IMR-90 (cell line): ENCODE results near the gene SLC25A33.

ENCODE experiments used
- BHLHE40 ChIP-seq: fragments of 150-350 bp; IDR thresholded peaks from 2 replicates; pipeline ENCODE4 v1.6.1; 2016; ENCODE audit warnings: mild to moderate bottlenecking, low read depth, low read length
- CTCF ChIP-seq: conservative IDR thresholded peaks from 2 replicates; pipeline ENCODE4 v1.5.1; 2012; ENCODE audit warnings: mild to moderate bottlenecking, low read depth, low read length, improper control_type of control experiment
- MAZ ChIP-seq: IDR thresholded peaks from 2 replicates; pipeline ENCODE4 v1.6.1; 2012; ENCODE audit warnings: low read depth, mild to moderate bottlenecking, low read length, improper control_type of control experiment, moderate library complexity, borderline replicate concordance
- MXI1 ChIP-seq: IDR thresholded peaks from 2 replicates; pipeline ENCODE4 v1.6.1; 2012; ENCODE audit warnings: low read depth, mild to moderate bottlenecking, low read length, moderate library complexity, borderline replicate concordance
- POLR2A ChIP-seq: IDR thresholded peaks from 2 replicates; pipeline ENCODE4 v1.6.1; 2012; ENCODE audit warnings: mild to moderate bottlenecking, low read depth, low read length
- SMC3 ChIP-seq: fragments of 150-350 bp; IDR thresholded peaks from 2 replicates; pipeline ENCODE4 v1.6.1; 2016; ENCODE audit warnings: low read depth, mild to moderate bottlenecking, antibody characterized with exemption, low read length, moderate library complexity
- USF2 ChIP-seq: fragments of 150-350 bp; IDR thresholded peaks from 2 replicates; pipeline ENCODE4 v1.6.1; 2017; ENCODE audit warnings: mild to moderate bottlenecking, antibody characterized with exemption, low read length, low read depth

- no peak for TF ChIP-seq CTCF
- no peak for TF ChIP-seq POLR2A
- TF ChIP-seq SMC3: no peak
- no peak for TF ChIP-seq BHLHE40
- TF ChIP-seq MXI1: no peak
- TF ChIP-seq USF2: no peak
- no peak for TF ChIP-seq MAZ
Measured at GRCh38 chr1:9542430-9542829, 3.2 kb downstream of the SLC25A33 start.
